Smooth muscle cell (in vitro differentiated cells): ENCODE measurements around the gene KIAA0825. TPM values are rescaled to one million over a fixed set of nuclear protein-coding genes. Genes with fewer than 3 reads are reported as not detected.
"Not testable (repeated sequence)": the region's sequence is repeated elsewhere in the genome, so short reads cannot be mapped to it uniquely, and the experiment has no call there.

ENCODE experiments used
- DNase-seq: peaks from one replicate; lab custom pipeline; 2025; ENCODE audit not compliant: unreplicated experiment; lab: John Stamatoyannopoulos, UW
- H2AFZ ChIP-seq: fragments of 200-600 bp; sonication (generic); 2 replicates; pipeline ENCODE4 v1.6.0; 2016; ENCODE audit warnings: antibody characterized with exemption, low read depth, mild to moderate bottlenecking
- H3F3A ChIP-seq: fragments of 200-600 bp; sonication (generic); 2 replicates; pipeline ENCODE4 v1.6.0; 2017; ENCODE audit warnings: antibody characterized with exemption, low read depth
- H3K27ac ChIP-seq: fragments of 200-600 bp; sonication (generic); 2 replicates; pipeline ENCODE4 v1.5.1; 2016; ENCODE audit warnings: low read depth, mild to moderate bottlenecking
- H3K27me3 ChIP-seq: fragments of 200-600 bp; sonication (generic); 2 replicates; pipeline ENCODE4 v1.6.1; 2016; ENCODE audit warnings: low read depth, mild to moderate bottlenecking
- H3K36me3 ChIP-seq: fragments of 200-600 bp; sonication (generic); 2 replicates; pipeline ENCODE4 v1.5.1; 2016; ENCODE audit warnings: low read depth
- H3K4me1 ChIP-seq: fragments of 200-600 bp; sonication (generic); 2 replicates; pipeline ENCODE4 v1.5.1; 2016; ENCODE audit warnings: low read depth
- H3K4me2 ChIP-seq: fragments of 200-600 bp; sonication (generic); 2 replicates; pipeline ENCODE4 v1.6.0; 2016; ENCODE audit warnings: mild to moderate bottlenecking
- H3K4me3 ChIP-seq: fragments of 200-600 bp; sonication (generic); 2 replicates; pipeline ENCODE4 v1.5.1; 2016; ENCODE audit warnings: mild to moderate bottlenecking
- H3K79me2 ChIP-seq: fragments of 200-600 bp; sonication (generic); 2 replicates; pipeline ENCODE4 v1.6.0; 2016; ENCODE audit warnings: low read depth, mild to moderate bottlenecking
- H3K9ac ChIP-seq: fragments of 200-600 bp; sonication (generic); 2 replicates; pipeline ENCODE4 v1.6.0; 2016; ENCODE audit warnings: low read depth
- H3K9me3 ChIP-seq: fragments of 200-600 bp; sonication (generic); replicated peaks from 2 replicates; pipeline ENCODE4 v1.5.1; 2016; ENCODE audit warnings: low read depth
- H4K20me1 ChIP-seq: fragments of 200-600 bp; sonication (generic); 2 replicates; pipeline ENCODE4 v1.6.0; 2016; ENCODE audit warnings: low read depth
- CTCF ChIP-seq: fragments of 200-600 bp; sonication (generic); IDR thresholded peaks from 2 replicates; pipeline ENCODE4 v1.5.1; 2017; ENCODE audit warnings: borderline replicate concordance, mild to moderate bottlenecking, antibody characterized with exemption; ENCODE audit not compliant: insufficient read depth, poor library complexity, severe bottlenecking
- WGBS: methylation state at CpG from one replicate; pipeline ENCODE4 v1.1.7; 2016; ENCODE audit warnings: low lambda C conversion rate; 5-methylcytosine and 5-hydroxymethylcytosine counted together
- polyA plus RNA-seq: library from polyadenylated mRNA; unstranded; fragments of >200 nt; fragmentation: Nextera tagmentation; extraction: Ambion mirVana; gene quantifications from 2 replicates; pipeline ENCODE4 v1.2.1, GENCODE V29; 2016
- total RNA-seq: library from RNA; depleted of rRNA; stranded (reverse); fragments of >200 nt; gene quantifications from 2 replicates; pipeline ENCODE4 v1.2.3, GENCODE V29; 2014

KIAA0825 gene
- total and polyA plus RNA-seq, 2 experiments from 2014 or later: 1.3 to 3.1 TPM

DNA sequence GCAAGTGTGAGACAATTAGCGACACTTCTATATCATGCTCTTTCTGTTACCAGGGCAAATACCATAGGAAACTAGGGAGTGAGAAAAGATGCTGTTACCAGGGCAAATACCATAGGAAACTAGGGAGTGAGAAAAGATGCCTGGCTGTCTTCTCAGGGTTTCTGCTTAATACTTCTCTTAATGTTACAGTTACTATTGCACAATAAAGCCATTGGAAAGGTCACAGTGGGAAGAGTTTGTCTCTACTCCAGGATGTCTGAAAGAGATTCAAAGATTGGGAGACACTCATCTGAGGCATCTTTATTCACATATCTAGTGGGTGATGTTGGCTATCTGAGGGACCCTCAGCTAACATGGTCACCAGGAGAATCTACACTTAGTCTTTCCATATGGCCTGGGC, 445.3 kb downstream of the KIAA0825 start:
- no peak overlapping the region for H3K27ac ChIP-seq
- no peak for DNase-seq
- no peaks in the 10 kb centered on the region for H3K36me3 ChIP-seq
- no peaks in the 10 kb centered on the region for H3K79me2 ChIP-seq
- no peaks in the 10 kb centered on the region for H3F3A ChIP-seq
- WGBS: 92% methylated on average over 1 of the region's 1 CpG
- H3K9me3 ChIP-seq: no peaks in the 10 kb centered on the region
- H3K9ac ChIP-seq: no peak overlapping the region
- no peak for TF ChIP-seq CTCF
- no peaks in the 10 kb centered on the region for H4K20me1 ChIP-seq
- no peaks in the 10 kb centered on the region for H3K27me3 ChIP-seq
- H3K4me3 ChIP-seq: no peak overlapping the region
- no peaks in the 10 kb centered on the region for H3K4me1 ChIP-seq
- H3K4me2 ChIP-seq: no peak overlapping the region
- H2AFZ ChIP-seq: no peak overlapping the region

GRCh38 chr5:94171070-94171469, 447.3 kb downstream of the KIAA0825 start:
- H3K36me3 ChIP-seq, DNase-seq, H3F3A ChIP-seq, H3K27ac ChIP-seq, H3K4me2 ChIP-seq, H3K79me2 ChIP-seq, H3K4me1 ChIP-seq, H2AFZ ChIP-seq, H3K9ac ChIP-seq, H4K20me1 ChIP-seq, H3K4me3 ChIP-seq, H3K27me3 ChIP-seq, H3K9me3 ChIP-seq: not testable (repeated sequence)
- 96% methylated on average over 3 of the region's 3 CpGs for WGBS

- H3K4me2 ChIP-seq, H3K27me3 ChIP-seq, DNase-seq, H3K9me3 ChIP-seq, H3K9ac ChIP-seq, H3K4me1 ChIP-seq, H3K36me3 ChIP-seq, H2AFZ ChIP-seq, H3K79me2 ChIP-seq, H4K20me1 ChIP-seq, H3K4me3 ChIP-seq, H3F3A ChIP-seq, H3K27ac ChIP-seq: not testable (repeated sequence)
- 92% methylated on average over 6 of the region's 6 CpGs for WGBS
These were observed 448.2 kb downstream of the KIAA0825 start for GRCh38 chr5:94170158-94170557.

DNA sequence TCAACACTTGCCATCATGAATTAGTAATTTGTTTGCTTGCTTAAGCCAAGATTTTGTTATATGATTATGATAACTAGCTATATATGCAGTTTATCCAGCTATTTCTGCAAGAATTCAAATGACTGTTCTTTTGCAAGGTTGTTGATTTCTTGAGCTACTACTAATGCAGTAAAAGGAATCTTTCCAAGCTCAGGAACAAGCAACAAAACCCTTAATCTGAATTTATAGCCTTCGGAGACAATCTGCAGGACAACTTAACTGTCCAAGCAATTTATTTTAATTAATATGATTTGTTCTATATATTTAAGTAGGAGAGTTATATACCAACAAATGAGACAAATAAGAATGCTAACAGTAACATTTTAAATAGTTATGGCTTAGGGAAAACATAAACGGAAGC, 450.3 kb downstream of the KIAA0825 start:
- Histone ChIP-seq H3K9me3 (no peaks in the 10 kb centered on the region), H4K20me1 (no peaks in the 10 kb centered on the region), H3K27ac (no peak overlapping the region), H3K79me2 (no peaks in the 10 kb centered on the region), H3K4me1 (no peaks in the 10 kb centered on the region), H3F3A (no peaks in the 10 kb centered on the region), H3K4me3 (no peak overlapping the region), H3K9ac (no peak overlapping the region), H2AFZ (no peak overlapping the region), H3K27me3 (no peaks in the 10 kb centered on the region), H3K36me3 (no peaks in the 10 kb centered on the region), H3K4me2 (no peak overlapping the region)
- no peak for TF ChIP-seq CTCF
- no peak for DNase-seq
- 93% methylated on average over 2 of the region's 2 CpGs for WGBS

- Histone ChIP-seq H3K27ac (no peak overlapping the region), H2AFZ (no peak overlapping the region), H3K27me3 (no peaks in the 10 kb centered on the region), H3K9ac (no peak overlapping the region), H3K9me3 (no peaks in the 10 kb centered on the region), H3K4me1 (no peaks in the 10 kb centered on the region), H4K20me1 (no peaks in the 10 kb centered on the region), H3K4me3 (no peak overlapping the region), H3K36me3 (no peaks in the 10 kb centered on the region), H3K79me2 (no peaks in the 10 kb centered on the region), H3F3A (no peaks in the 10 kb centered on the region), H3K4me2 (no peak overlapping the region)
- 97% methylated on average over 1 of the region's 1 CpG for WGBS
- TF ChIP-seq CTCF: no peak
- no peak for DNase-seq
These were observed 456.6 kb downstream of the KIAA0825 start for GRCh38 chr5:94161801-94162200.
